ENCODE results near the gene KLHL20. TPM values are rescaled to one million over a fixed set of nuclear protein-coding genes. Genes with fewer than 3 reads are reported as not detected.
"Not testable (repeated sequence)": the region's sequence is repeated elsewhere in the genome, so short reads cannot be mapped to it uniquely, and the experiment has no call there.

Gene KLHL20
- total and polyA plus RNA-seq, 7 donors, result 7.8 to 19.6 (median 15.3) TPM

DNA sequence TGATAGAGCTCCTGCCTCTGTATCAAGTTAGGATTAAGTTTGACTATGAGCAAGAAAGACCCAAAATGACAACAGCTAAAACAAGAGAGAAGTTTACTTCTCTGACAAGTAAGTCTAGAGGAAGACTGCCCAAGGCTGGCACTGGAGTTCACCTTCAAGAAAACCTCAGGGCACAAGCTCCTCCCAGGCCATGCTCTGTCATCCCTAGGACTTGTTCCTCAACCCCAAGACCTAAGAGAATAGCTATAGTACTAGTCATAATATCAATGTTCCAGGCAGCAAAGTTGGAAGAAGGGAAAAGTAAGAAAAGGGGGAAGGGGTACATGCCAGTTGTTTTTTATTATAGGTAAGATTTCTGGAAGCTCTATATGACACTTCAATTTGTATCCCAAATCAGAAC, 83.3 kb downstream of the KLHL20 start:
- Histone ChIP-seq H3K9me3 (peaks cover 6% of the 10 kb centered on the region), H3K27ac (no peak overlapping the region), H3K36me3 (ENCODE audit: insufficient read depth in 1 of 2, low read depth in 1 of 2) (peaks cover 0 to 26% of the 10 kb centered on the region in 2 donors), H3K4me3 (no peak overlapping the region), H3K4me1 (no peaks in the 10 kb centered on the region), H3K27me3 (ENCODE audit: insufficient read depth in 3 of 3, low read length in 2 of 3) (no peaks in the 10 kb centered on the region)
- intact Hi-C loops (cut with DNase I), result loop anchor here in 1 of 2 donors (10.0 kb wide), 1 partner anchor 363 kb away; no protein-coding TSS in a partner anchor
- TF ChIP-seq, protein P1, sequence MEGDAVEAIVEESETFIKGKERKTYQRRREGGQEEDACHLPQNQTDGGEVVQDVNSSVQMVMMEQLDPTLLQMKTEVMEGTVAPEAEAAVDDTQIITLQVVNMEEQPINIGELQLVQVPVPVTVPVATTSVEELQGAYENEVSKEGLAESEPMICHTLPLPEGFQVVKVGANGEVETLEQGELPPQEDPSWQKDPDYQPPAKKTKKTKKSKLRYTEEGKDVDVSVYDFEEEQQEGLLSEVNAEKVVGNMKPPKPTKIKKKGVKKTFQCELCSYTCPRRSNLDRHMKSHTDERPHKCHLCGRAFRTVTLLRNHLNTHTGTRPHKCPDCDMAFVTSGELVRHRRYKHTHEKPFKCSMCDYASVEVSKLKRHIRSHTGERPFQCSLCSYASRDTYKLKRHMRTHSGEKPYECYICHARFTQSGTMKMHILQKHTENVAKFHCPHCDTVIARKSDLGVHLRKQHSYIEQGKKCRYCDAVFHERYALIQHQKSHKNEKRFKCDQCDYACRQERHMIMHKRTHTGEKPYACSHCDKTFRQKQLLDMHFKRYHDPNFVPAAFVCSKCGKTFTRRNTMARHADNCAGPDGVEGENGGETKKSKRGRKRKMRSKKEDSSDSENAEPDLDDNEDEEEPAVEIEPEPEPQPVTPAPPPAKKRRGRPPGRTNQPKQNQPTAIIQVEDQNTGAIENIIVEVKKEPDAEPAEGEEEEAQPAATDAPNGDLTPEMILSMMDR (IDR thresholded peaks at IDR 0.05), result no peak
- ATAC-seq (no peak), DNase-seq (no peak)

DNA sequence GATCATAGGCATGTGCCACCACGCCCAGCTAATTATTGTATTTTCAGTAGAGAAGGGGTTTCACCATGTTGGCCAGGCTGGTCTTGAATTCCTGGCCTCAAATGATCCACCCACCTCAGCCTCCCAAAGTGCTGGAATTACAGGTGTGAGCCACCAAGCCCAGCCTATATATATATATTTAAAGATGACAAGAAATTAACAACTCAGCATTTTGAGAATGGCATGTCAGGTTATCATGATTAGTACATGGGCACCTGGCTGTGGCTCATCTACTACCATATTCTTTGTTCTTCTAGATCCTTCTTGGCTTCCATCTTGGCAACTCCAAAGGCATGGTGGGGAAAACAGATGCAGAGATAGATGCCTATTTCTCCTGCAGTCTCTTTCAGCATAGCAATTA, 85.2 kb downstream of the KLHL20 start:
- not testable (repeated sequence) for H3K27me3 ChIP-seq (ENCODE audit: insufficient read depth in 3 of 3, low read length in 2 of 3); H3K4me1 ChIP-seq; H3K4me3 ChIP-seq; H3K9me3 ChIP-seq; ATAC-seq; DNase-seq; H3K27ac ChIP-seq
- H3K36me3 ChIP-seq (ENCODE audit: insufficient read depth in 1 of 2, low read depth in 1 of 2), result peaks cover 0 to 28% of the 10 kb centered on the region in 2 donors
- intact Hi-C loops (cut with DNase I), result loop anchor here in 1 of 2 donors (10.0 kb wide), 1 partner anchor 365 kb away; no protein-coding TSS in a partner anchor
- WGBS, 3 donors, result 96 to 100% (median 98%) methylated on average over 1 of the region's 1 CpG

DNA sequence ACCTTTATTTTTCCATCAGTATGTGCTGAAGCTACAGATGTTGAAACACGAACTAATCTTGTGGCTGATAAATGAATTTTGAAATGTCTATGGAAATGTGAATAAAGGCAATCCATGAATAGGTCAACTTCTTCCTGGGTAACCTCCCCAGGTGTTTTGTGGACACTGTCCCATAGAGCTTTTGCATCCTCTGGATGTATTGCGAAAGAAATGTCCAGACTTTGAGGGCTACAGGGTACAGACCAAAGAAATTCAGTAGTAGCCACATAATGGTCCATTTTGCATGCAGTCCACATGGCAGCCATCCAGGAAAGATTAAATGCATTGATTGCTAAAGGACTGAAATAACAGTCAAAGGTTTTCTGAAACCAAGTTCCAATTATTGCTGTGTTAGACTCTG, 88.2 kb downstream of the KLHL20 start:
- Histone ChIP-seq H3K9me3 (no peaks in the 10 kb centered on the region), H3K36me3 (ENCODE audit: insufficient read depth in 1 of 2, low read depth in 1 of 2) (peaks cover 0 to 54% of the 10 kb centered on the region in 2 donors), H3K4me3 (no peak overlapping the region), H3K27ac (no peak overlapping the region), H3K4me1 (no peaks in the 10 kb centered on the region), H3K27me3 (ENCODE audit: insufficient read depth in 3 of 3, low read length in 2 of 3) (no peaks in the 10 kb centered on the region)
- TF ChIP-seq, protein P1 (IDR thresholded peaks at IDR 0.05), result no peak
- ATAC-seq, result no peak
- WGBS, 3 donors, result 95 to 98% (median 97%) methylated on average over 2 of the region's 2 CpGs
- intact Hi-C loops (cut with DNase I), result no loop called here
- no peak for DNase-seq

DNA sequence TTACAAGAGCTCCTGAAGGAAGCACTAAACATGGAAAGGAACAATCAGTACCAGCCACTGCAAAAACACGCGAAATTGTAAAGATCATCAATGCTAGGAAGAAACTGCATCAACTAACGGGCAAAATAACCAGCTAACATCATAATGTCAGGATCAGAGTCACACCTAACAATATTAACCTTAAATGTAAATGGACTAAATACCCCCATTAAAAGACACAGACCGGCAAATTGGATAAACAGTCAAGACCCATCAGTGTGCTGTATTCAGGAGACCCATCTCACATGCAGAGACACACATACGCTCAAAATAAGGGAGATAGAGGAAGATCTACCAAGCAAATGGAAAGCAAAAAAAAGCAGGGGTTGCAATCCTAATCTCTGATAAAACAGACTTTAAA, 98.9 kb downstream of the KLHL20 start:
- peaks cover 0 to 23% of the 10 kb centered on the region in 2 donors for H3K36me3 ChIP-seq (ENCODE audit: insufficient read depth in 1 of 2, low read depth in 1 of 2)
- 97 to 99% (median 98%) methylated on average over 5 of the region's 5 CpGs for WGBS, 3 donors
- not testable (repeated sequence) for H3K4me3 ChIP-seq; H3K27me3 ChIP-seq (ENCODE audit: insufficient read depth in 3 of 3, low read length in 2 of 3); ATAC-seq; H3K4me1 ChIP-seq; H3K9me3 ChIP-seq; H3K27ac ChIP-seq; DNase-seq
- intact Hi-C loops (cut with DNase I), result loop anchor here in 1 of 2 donors (5.0 kb wide), 1 partner anchor 36 kb away; no protein-coding TSS in a partner anchor

DNA sequence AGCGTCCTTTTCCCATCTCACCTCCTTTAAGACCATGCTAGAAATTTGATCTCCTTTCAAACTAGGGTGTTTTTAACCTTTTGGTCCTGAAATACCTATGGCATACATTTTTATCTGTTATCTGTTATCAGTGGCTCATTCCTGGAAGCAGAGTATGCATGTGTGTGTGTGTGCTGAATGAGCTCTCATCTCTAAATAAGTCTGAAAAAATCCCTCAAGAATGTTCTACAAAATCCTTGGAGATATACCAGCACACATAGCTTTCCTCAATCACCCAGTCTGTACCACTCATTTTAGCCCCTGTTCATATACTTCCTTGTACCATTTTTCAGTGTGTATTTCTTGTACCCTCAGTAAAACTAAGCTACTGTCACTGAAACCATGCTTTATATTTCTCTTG, 103.7 kb downstream of the KLHL20 start:
- no peaks in the 10 kb centered on the region for H3K9me3 ChIP-seq
- peaks cover 2% of the 10 kb centered on the region for H3K4me1 ChIP-seq
- ATAC-seq (no peak), DNase-seq (no peak)
- no peak overlapping the region for H3K27ac ChIP-seq
- 89 to 95% (median 92%) methylated on average over 1 of the region's 1 CpG for WGBS, 3 donors
- intact Hi-C loops (cut with DNase I), result no loop called here
- H3K27me3 ChIP-seq (ENCODE audit: insufficient read depth in 3 of 3, low read length in 2 of 3), result no peaks in the 10 kb centered on the region
- TF ChIP-seq, protein P1 (IDR thresholded peaks at IDR 0.05), result no peak
- H3K4me3 ChIP-seq, result no peak overlapping the region
- H3K36me3 ChIP-seq (ENCODE audit: insufficient read depth in 1 of 2, low read depth in 1 of 2), result peaks cover 0 to 21% of the 10 kb centered on the region in 2 donors

DNA sequence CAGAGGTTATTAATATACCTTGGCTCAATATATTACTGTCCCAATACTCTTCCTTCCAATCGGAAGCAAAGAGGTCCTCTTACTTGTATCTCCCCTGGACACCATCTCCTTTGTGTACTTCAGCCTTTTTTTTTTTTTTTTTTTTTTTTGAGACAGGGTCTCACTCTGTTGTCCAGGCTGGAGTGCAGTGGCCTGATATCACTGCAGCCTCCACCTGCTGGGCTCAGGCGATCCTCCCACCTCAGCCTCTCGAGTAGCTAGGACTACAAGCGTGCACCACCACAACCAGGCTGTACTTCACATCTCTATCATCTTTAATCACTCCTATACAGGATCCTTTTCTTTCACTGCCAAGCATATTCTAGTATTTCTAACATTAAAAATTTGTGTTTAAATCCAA, 106.9 kb downstream of the KLHL20 start:
- H3K27me3 ChIP-seq (ENCODE audit: insufficient read depth in 3 of 3, low read length in 2 of 3), result no peaks in the 10 kb centered on the region
- no peak overlapping the region for H3K27ac ChIP-seq
- H3K36me3 ChIP-seq (ENCODE audit: insufficient read depth in 1 of 2, low read depth in 1 of 2), result peaks cover 0 to 21% of the 10 kb centered on the region in 2 donors
- 93 to 98% (median 95%) methylated on average over 4 of the region's 4 CpGs for WGBS, 3 donors
- peaks cover 11% of the 10 kb centered on the region for H3K4me1 ChIP-seq
- H3K4me3 ChIP-seq, result no peak overlapping the region
- intact Hi-C loops (cut with DNase I), result loop anchor here (5.0 to 10.0 kb wide), 3 partner anchors 46 to 387 kb away; partner anchors contain the start of genes GAS5 (in 1 of the 2), PRDX6 (in 1 of the 2) and ZBTB37 (in 1 of the 2)
- H3K9me3 ChIP-seq, result no peaks in the 10 kb centered on the region
- TF ChIP-seq, protein P1 (IDR thresholded peaks at IDR 0.05), result no peak
- ATAC-seq (no peak), DNase-seq (no peak)

Measured in psoas muscle (tissue), 8 donors.